HG02642 (cell line): ENCODE results near the gene ZNF792.
A peak's percentile ranks its signal among the peaks of the same experiment; 100 is the strongest.
"Not testable (repeated sequence)": the region's sequence is repeated elsewhere in the genome, so short reads cannot be mapped to it uniquely, and the experiment has no call there.

Source experiments
- ATAC-seq: cut with Tn5 transposase; IDR thresholded peaks from one replicate; pipeline ENCODE4 v1.9.1; 2021; ENCODE audit warnings: mild to moderate bottlenecking; ENCODE audit not compliant: unreplicated experiment, poor library complexity

The ZNF792 gene

DNA sequence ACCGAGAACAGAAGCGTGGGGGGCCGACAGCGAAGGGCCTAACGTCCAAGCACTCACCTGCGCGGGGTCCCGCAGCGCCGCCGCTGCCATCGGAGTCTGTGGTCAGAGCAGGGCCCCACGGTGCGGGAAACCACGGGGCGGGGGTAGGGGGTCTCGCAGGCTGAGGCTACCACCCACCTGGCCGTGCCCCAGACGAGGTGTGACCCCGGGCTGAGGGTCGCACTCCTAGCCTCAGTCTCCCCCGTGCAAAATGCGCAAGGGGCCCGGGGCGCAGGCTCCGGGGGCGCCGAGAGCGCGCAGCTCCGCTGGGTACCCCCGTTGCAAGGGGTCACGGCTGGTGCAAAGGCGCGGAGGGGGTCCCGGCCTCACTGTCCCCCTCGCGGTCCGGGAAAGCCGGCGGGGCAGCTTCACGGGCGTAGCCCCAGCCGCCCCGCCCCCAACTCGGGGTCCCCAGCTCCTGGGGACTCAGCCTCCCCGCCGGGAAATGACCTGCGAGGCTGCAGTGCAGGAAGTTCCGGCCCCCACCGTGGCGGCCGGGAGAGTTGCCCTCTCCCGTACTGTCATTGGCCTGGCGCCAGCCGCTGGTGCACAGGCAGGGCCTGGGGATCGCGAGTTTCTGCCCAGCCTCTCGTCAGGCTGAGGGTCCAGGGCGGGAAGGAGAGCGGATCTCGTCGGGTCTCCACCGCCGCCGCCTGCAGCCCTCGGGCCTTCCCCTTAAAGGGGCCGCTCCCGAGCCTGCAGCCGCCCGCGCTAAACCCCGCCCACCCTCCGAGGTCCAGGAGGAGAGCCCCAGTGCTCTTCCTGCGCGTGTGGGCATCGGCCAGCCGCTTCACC is at the start of gene ZNF792:
TSS of gene ZNF792 (minus strand) at position 657 of the 834 bp plus-strand sequence. CDS start at position 90, 567 bp downstream.
- peak; percentile 78 for ATAC-seq

DNA sequence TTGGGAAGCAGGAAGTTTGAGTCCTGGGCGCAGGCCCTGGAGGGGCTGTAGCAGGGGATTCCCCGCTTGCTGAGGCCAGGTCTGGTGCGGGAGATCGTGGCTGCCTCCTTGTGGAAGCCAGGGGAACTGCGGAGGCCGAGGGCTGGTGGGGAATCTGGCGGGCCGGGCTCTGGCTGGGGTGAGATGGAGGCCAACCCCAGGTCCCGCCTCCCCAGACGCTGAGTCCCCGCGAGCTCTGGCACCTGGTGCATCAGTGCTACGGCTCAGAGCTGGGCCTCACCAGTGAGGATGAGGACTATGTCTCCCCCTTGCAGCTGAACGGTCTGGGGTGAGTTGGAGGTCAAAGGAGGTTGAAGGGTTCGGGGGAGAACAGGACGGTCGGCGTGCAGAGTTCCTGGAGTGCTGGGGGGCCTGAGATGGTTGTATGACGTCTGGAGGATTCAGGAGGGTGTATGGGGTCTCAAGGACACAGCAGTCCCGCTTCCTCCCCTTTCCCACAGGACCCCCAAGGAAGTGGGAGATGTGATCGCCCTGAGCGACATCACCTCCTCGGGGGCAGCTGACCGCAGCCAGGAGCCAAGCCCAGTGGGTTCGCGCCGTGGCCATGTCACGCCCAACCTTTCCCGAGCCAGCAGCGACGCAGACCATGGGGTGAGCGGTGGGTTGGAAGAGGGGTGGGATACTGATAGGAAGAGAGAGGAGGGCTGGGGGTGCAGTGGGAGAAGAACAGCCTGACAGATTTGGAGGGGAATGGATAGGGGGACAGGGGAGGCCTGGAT is 49.2 kb upstream of the ZNF792 start:
- ATAC-seq: peak; percentile 52

- ATAC-seq: no peak
Measured at GRCh38 chr19:35011737-35012682, 48.0 kb upstream of the ZNF792 start.

GRCh38 chr19:35011091-35011689 is 47.2 kb upstream of the ZNF792 start:
- no peak for ATAC-seq

DNA sequence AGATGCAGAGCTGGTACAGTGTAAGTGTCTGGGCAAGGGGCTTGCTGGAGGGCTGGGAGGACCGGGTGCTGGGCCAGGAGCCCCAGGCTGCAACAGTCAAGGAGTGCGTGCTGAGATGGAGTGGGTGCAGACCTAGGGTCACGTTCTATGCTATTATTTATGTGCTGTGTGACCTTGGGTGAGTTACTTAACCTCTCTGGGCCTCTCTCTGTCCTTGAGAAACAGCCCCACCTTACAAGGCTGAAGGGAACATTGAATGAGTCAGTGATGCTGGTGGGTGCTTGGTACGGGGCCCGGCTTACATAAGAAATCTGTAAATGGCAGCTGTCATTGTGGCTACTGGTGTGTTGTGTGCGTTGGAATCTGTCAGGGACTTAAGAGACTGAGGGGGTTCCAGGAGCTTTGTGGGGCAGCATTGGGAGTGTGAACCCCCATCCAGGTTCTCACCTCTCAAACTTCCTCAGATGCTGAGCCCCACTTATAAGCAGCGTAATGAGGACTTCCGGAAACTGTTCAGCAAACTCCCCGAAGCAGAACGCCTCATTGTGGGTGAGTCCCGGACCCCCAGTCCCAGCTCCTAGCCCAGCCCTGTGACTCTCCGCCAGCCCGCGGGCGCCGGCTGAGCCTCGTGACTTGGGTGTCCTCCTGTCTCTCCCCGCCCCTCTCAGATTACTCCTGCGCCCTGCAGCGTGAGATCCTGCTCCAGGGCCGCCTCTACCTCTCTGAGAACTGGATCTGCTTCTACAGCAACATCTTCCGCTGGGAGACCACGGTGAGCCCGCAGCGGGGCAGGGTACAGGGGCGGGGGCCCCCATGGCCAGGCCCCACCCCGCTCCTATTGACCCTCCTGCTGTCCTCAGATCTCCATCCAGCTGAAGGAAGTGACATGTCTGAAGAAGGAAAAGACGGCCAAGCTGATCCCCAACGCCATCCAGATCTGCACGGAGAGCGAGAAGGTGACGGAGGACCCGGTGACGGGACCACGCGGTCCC is 45.7 kb upstream of the ZNF792 start:
- no peak for ATAC-seq

DNA sequence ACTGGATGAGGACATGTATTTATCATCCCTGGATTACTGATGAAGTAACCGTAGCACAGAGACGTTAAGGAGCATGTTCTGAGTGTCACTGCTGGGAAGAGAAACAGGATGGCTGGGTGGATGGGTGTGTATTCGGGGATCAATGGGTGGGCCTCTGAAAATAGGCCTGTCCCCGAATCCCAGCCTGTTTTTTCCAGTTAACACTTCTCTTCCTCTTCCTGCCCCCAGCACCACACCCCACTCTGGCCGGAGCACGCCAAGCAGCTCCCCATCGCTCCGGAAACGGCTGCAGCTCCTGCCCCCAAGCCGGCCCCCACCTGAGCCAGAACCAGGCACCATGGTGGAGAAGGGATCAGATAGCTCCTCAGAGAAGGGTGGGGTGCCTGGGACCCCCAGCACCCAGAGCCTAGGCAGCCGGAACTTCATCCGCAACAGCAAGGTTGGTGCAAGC is 44.9 kb upstream of the ZNF792 start:
- ATAC-seq: no peak

DNA sequence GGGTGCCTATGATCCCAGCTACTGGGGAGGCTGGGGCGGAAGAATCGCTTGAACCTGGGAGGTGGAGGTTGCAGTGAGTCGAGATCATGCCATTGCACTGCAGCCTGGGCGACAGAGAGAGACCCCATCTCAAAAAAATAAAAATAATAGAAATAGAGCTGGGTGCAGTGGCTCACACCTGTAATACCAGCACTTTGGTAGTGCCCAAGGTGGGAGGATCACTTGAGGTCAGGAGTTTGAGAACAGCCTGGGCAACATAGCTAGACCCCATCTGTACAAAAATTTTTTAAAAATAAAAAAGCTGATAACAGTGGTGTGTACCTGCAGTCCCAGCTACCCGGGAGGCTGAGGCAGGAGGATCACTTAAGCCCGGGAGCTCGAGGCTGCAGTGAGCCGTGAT is 43.4 kb upstream of the ZNF792 start:
- ATAC-seq: not testable (repeated sequence)

DNA sequence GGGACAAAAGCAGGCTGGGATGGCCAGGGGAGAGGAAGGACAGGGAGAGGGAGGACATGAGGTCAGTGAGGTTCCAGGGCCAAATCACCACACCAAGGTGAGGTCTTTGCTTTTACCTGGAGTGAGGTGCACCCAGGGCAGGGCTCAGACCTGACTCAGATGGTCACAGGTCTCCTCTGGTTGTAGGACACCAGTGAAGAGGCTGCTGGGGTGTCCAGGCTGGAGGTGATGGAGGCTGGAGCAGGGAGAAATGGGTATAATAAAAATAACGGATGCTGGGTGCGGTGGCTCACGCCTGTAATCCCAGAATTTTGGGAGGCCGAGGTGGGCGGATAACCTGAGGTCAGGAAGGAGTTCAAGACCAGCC is 43.0 kb upstream of the ZNF792 start:
- no peak for ATAC-seq

DNA sequence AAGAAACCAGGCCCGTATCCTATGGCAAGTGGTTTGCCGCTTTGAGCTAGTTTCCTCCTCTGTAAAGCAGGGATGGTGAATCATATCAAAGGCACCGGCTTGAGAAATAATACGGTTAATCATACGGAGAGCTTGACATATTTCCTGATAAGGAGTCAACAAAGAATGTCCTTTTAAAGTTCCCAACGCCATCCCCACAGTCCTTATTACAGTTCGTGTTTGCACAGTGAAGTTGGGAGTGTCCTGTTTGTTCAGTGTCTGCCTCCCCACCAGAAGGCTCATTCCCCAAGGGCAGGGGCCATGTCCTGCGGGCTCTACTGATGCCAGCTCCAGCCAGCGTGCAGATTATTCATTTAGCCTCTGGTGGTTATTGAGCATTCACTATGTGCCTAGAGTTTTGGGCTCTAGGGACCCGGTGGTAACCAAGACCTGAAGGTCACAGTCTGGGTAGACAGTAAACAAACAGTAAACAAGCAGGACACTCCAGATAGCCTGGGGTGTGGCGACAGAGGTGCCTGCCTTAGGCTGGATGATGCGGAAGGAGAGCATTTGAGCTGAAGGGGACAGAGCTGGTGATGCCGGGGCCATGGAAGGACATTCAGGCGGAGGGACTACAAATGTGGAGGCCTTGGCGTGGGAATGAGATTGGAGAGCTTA is 42.4 kb upstream of the ZNF792 start:
- no peak for ATAC-seq

- not testable (repeated sequence) for ATAC-seq
Measured at GRCh38 chr19:35006007-35006341, 41.9 kb upstream of the ZNF792 start.

- ATAC-seq: no peak
Measured at GRCh38 chr19:35005256-35005977, 41.4 kb upstream of the ZNF792 start.

GRCh38 chr19:35004517-35005255 is 40.7 kb upstream of the ZNF792 start:
- ATAC-seq: no peak

DNA sequence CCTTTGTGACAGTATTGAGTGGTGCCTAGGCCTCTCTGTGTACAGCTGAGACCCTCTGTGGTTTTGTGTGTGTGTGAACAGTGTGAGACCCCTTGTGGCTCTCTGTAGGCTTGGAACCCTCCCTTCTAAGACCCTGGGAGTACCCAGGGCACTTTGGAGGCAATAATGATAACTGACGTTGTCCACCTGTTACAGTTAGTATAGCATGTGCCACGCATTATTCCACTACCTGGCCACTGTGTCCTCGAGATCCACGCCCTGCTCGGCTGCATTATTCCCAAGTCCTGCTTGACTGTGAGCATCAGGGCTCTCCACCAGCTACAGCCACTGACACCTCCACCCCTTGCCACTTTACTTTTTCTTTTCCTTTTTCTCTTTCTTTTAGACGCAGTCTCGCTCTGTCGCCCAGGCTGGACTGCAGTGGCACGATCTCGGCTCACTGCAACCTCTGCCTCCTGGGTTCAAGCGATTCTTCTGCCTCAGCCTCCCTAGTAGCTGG is 38.1 kb upstream of the ZNF792 start:
- no peak for ATAC-seq

DNA sequence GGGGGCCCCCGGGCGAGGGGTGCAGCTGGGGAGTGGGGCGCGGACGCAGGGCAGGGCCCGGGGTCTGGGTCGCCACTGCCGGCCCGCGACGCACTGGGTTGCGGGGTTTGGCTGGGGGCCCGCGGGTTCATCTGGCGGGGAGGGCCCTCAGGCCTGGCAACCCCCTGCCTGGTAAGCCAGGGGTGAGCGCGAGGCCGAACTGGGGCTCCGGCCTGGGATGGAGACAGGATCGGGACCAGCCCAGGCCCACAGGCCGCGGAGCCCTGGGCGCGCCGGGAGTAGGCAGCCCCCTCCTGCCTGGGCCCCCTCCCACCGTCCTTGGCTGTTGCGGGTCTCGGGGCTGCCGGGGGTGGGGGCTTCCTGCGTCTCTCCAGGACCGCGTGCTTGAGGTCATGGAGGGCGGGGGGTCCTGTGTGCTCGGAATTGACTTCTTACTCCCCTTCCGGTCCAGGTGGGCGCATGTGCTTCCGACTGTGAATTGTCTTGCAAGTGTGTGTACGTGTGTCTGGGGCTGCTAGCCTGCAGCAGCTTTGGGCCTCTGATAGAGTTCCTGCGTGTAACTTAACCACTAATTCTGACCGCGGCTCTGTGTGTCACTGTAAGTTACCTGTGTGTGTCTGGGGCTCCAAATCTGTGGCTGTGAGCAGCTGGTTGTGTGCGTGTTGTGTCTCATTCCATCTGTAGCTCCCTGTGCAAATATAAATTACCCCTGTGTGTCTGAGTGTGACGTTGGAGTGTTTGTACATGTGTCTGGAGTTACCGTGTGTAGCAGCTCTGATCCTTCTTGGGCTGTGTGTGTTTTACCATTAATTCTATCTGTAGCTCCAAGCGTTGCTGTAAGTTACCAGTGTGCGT is 36.8 kb upstream of the ZNF792 start:
- ATAC-seq: peak; percentile 18

- no peak for ATAC-seq
Measured at GRCh38 chr19:35000338-35000646, 36.3 kb upstream of the ZNF792 start.
